ENCODE results near the gene ZSWIM6.

DNA sequence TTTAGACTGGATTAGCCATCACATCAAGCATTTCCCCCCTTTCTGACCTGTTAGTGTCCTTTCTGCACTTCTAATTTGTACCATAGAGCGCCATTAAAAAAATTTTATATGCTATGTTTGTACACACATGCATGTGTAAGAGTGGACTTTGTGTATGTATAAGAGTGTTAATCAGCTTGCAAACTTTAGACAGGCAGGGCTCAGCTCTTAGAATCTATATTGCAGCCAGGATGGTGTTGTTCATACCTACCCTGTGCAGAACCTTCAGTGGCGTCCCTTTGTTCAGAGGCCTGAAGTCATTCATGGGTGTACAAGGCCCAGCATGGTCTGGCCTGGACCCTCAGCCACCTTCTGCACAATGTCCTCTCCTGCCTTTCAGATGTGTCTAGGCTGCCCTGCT is 19.7 kb downstream of the ZSWIM6 start:
- no peak for TF ChIP-seq CTCF (IDR thresholded peaks at IDR 0.05)
- TF ChIP-seq JUND (IDR thresholded peaks at IDR 0.05), result no peak
- no peak for TF ChIP-seq CHD2 (IDR thresholded peaks at IDR 0.05; ENCODE audit: low read length, partially characterized antibody)
- no peak for TF ChIP-seq NFIC (IDR thresholded peaks at IDR 0.05; ENCODE audit: borderline replicate concordance)
- TF ChIP-seq RXRA (IDR thresholded peaks at IDR 0.05; ENCODE audit: borderline replicate concordance, low read depth), result no peak
- no peak for TF ChIP-seq POLR2AphosphoS5 (IDR thresholded peaks at IDR 0.05; ENCODE audit: low read depth, low read length)
- TF ChIP-seq FOXJ3 (CRISPR knock-in tag; IDR thresholded peaks at IDR 0.05), result no peak

Data from SK-N-SH (cell line).